Measurements from ENCODE around the gene OR9Q2.

OR9Q2 gene, protein sequence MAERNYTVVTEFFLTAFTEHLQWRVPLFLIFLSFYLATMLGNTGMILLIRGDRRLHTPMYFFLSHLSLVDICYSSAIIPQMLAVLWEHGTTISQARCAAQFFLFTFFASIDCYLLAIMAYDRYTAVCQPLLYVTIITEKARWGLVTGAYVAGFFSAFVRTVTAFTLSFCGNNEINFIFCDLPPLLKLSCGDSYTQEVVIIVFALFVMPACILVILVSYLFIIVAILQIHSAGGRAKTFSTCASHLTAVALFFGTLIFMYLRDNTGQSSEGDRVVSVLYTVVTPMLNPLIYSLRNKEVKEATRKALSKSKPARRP

DNA sequence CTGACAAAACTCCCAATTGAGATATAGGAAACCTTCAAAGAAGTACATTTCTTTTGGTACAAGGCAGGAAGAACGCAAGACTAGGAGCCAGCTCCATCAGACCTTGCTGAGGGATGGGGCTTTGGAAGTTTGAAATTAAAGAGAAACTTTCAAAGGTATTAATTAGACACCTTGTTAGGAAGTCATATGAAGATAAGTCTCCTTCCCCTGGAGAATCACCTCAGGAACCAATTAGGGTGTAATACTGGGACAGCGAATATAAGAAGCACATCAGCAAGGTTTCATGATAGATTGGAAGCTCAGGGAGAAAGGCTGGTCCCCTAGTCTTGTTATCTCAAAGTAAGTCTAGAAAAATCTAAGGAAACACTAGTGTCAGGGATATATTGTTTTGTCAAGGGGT, at the start of gene OR9Q2:
TSS of gene OR9Q2 (plus strand) at position 301 of the 400 bp plus-strand sequence. CDS start 1,421 bp downstream, outside the sequence.
- TF ChIP-seq, protein P1, sequence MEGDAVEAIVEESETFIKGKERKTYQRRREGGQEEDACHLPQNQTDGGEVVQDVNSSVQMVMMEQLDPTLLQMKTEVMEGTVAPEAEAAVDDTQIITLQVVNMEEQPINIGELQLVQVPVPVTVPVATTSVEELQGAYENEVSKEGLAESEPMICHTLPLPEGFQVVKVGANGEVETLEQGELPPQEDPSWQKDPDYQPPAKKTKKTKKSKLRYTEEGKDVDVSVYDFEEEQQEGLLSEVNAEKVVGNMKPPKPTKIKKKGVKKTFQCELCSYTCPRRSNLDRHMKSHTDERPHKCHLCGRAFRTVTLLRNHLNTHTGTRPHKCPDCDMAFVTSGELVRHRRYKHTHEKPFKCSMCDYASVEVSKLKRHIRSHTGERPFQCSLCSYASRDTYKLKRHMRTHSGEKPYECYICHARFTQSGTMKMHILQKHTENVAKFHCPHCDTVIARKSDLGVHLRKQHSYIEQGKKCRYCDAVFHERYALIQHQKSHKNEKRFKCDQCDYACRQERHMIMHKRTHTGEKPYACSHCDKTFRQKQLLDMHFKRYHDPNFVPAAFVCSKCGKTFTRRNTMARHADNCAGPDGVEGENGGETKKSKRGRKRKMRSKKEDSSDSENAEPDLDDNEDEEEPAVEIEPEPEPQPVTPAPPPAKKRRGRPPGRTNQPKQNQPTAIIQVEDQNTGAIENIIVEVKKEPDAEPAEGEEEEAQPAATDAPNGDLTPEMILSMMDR (IDR thresholded peaks at IDR 0.05; ENCODE audit: extremely low read depth, missing control alignments): no peak
- DNase-seq (ENCODE audit: low spot score): no peak

DNA sequence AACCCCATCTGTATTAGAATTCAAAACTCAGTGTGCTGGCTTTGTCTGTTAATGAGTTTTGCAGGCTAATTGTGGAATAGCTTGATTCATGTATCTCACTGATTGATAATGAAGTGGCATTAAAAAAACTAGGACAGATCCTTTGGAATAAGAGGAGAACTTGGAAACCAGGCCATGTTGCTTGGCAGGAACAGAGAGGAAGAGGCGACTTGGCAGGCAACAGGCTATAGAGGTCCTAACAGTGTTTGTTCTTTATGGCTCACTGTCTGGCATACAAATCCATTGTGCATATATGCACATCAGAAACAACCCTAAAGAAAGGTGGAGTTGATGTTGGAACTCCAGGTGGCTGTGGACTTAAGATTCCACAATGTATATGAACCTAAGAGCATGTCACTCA, 46.1 kb upstream of the OR9Q2 start:
- TF ChIP-seq, protein P1 (IDR thresholded peaks at IDR 0.05; ENCODE audit: extremely low read depth, missing control alignments): no peak
- DNase-seq (ENCODE audit: low spot score): no peak

DNA sequence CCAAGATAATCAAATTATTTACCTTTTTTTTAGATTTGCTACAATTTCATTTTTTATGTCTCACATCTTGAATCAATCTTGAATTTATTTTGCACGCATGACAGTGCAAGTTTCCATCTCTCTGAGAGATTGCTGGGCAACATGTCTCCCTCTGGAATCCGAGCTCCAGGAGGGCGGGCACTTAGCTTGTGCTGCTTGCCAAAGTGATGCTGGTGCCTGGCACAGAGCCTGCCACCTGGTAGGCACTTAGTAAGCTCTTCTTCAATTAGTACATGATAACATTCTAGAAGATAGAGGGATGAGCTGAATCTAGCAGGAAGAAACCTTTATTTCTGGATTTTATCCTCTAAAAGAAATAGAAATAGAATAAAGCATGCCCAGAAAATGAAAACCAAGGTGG, 36.1 kb upstream of the OR9Q2 start:
- DNase-seq (ENCODE audit: low spot score): no peak
- TF ChIP-seq, protein P1 (IDR thresholded peaks at IDR 0.05; ENCODE audit: extremely low read depth, missing control alignments): no peak

DNA sequence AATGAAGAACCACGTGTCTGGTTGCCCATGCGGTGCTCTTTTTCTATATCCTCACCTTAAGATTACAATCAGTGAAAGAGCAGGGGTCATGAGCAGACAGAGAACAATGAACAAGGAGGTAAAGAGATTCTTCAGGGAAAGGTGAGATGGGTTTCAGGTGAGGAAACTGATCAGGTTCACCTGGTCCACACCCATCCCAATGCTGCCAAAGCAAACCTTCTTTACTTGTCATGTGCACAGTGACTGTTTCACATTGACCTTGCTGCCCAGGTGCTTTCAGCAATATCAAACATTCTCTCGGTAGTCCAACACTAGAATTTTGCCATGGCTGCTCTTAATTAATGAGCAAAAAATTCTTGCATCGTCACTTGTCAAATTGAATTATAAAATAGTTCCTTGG, 24.5 kb upstream of the OR9Q2 start:
- TF ChIP-seq, protein P1 (IDR thresholded peaks at IDR 0.05; ENCODE audit: extremely low read depth, missing control alignments): no peak
- DNase-seq (ENCODE audit: low spot score): no peak

DNA sequence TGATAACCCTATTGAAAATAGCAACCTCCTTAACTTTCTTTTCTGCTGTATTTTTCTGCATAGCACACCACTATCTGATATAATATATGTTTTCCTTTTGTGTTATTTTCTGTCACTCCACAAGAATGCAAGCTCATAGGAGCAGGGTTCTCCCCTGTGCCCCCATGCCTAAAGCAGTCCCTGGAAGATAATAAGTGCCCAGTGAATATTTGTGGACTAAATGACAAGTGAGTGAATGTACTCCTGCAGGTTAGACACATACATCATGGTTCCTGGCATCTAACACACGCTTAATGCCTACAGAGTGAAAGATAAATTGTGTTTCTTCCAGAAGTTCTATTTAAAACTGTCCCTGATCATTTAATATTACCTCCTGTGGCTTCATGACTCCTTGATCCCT, 23.9 kb upstream of the OR9Q2 start:
- TF ChIP-seq, protein P1 (IDR thresholded peaks at IDR 0.05; ENCODE audit: extremely low read depth, missing control alignments): no peak
- no peak for DNase-seq (ENCODE audit: low spot score)

DNA sequence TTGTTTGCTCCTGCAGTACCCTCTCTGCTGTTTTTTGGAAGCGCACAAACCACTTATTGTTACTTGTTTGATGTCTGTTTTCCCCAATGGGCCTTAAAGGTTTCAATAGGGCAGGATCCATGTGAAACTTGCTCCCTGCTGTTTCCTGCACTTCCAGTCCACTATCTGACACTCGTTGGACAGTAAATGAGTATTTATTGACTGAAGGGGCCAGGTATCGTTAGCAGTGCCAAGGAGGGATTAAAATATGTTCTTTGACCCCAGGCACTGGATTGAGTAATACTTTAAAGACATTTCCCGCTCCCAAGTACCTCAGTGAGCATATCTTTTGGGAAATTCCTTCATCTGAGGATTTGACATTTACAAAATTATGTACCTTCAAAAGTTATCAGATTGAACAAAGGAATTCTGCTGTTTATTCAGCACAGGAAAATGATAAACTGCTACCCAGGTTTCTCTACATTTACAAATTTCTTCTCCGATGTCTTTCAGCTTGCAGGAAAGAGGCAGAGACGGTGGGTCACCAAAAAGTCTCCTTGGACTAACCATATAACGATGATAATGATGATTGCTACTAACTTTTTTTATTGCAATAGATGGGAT, 23.3 kb upstream of the OR9Q2 start:
- no peak for DNase-seq (ENCODE audit: low spot score)
- TF ChIP-seq, protein P1 (IDR thresholded peaks at IDR 0.05; ENCODE audit: extremely low read depth, missing control alignments): no peak

DNA sequence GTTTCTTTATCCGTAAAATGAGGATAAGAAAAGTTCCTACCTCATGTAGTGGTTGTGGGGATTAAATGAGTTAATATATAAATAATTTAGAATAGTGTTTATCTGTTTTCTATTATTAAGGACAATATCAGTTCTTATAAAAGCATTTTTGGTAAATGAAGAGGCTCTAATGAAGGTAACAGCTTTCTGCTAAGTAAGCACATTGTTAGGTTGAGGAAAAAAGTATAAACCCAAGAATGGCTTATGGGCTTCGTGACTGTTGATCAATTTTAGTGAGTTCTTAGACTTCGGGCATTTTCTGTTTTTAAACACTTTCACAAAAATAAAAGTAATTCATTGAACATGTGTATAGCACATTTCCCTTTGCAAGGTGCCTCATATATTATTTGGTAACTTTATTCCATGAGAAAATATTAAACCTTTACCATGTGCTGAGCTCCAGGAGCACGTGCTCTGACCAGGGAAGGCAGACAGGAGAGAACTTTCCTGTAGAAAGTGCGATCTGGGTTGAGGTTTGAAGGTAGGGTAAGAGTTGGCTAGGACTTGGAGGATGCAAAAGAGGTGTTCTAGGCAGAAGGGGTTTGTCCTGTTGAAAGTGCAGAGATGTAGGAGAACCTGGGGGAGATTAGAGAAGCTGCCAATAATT, 11.3 kb upstream of the OR9Q2 start:
- TF ChIP-seq, protein P1 (IDR thresholded peaks at IDR 0.05; ENCODE audit: extremely low read depth, missing control alignments): no peak
- DNase-seq (ENCODE audit: low spot score): no peak

Data from GM20000 (cell line).